Mucosa of descending colon (tissue), 3 donors: ENCODE data around the gene DHX34. TPM values are rescaled to one million over a fixed set of nuclear protein-coding genes. Genes with fewer than 3 reads are reported as not detected.

Experiments
- ATAC-seq: fragments of 200-7000 bp; cut with Tn5 transposase; one replicate; pipeline ENCODE4 v1.9.1; 2020; ENCODE audit warnings: mild to moderate bottlenecking, moderate library complexity
- DNase-seq, 3 donors: peaks; one replicate each; pipeline ENCODE4 v3.0.0-alpha.2; 2020
- H3K36me3 ChIP-seq: fragments of 200-600 bp; one replicate; pipeline ENCODE4 v1.8.0; 2021; ENCODE audit warnings: low read depth, mild to moderate bottlenecking
- H3K4me1 ChIP-seq: fragments of 200-600 bp; one replicate; pipeline ENCODE4 v1.8.0; 2021; ENCODE audit warnings: low read depth, mild to moderate bottlenecking
- H3K4me3 ChIP-seq: fragments of 200-600 bp; one replicate; pipeline ENCODE4 v1.8.0; 2021; ENCODE audit warnings: mild to moderate bottlenecking
- H3K9me3 ChIP-seq: fragments of 200-600 bp; one replicate; pipeline ENCODE4 v1.8.0; 2021; ENCODE audit warnings: mild to moderate bottlenecking
- CTCF ChIP-seq: fragments of 200-600 bp; IDR thresholded peaks from one replicate; pipeline ENCODE4 v1.8.0; 2022; ENCODE audit warnings: antibody characterized with exemption, mild to moderate bottlenecking
- intact Hi-C, 2 donors: fragments of 100-400 bp; cut with DNase I in 1 of 2; cut with micrococcal nuclease in 1 of 2; formaldehyde crosslinking; loops; one replicate each; pipeline versions ENCODE4 v1.11.0 to v1.11.1; 2022; cut with DNase I, micrococcal nuclease
- total RNA-seq, 3 donors: library from RNA; stranded (reverse); fragmentation: NEBNext Ultra II Directional in 2 of 3; extraction: Animal tissue kit (Norgen Biotek cat#: 25700) in 2 of 3; gene quantifications; one replicate each; pipeline versions ENCODE4 v1.2.1 to v1.2.4, GENCODE V29; 2021 to 2023
- donor health status: DM: no; HTN: no; CAD: no; lungs with moderate emphysema.
- donor health status: DM: no; HTN: no; CAD: no.
- donor health status: DM: no; HTN: yes; CAD: no.

DHX34 gene
- total RNA-seq, 3 donors from 2014 or later, result 8.7 to 12.3 (median 11.0) TPM

GRCh38 chr19:47416643-47416985 lies 67.5 kb downstream of the DHX34 start:
- Histone ChIP-seq H3K4me1 (no peaks in the 10 kb centered on the region), H3K36me3 (no peaks in the 10 kb centered on the region), H3K4me3 (no peak overlapping the region), H3K9me3 (no peaks in the 10 kb centered on the region)
- TF ChIP-seq CTCF, result no peak
- ATAC-seq (no peak), DNase-seq (no peak)
- intact Hi-C loops, result no loop called here

- H3K36me3 ChIP-seq, result no peaks in the 10 kb centered on the region
- DNase-seq (peak in 1 of 3 donors; percentile 2), ATAC-seq (no peak)
- TF ChIP-seq CTCF, result no peak
- H3K4me1 ChIP-seq, result no peaks in the 10 kb centered on the region
- intact Hi-C loops, result no loop called here
- no peaks in the 10 kb centered on the region for H3K9me3 ChIP-seq
- H3K4me3 ChIP-seq, result no peak overlapping the region
These were observed 68.1 kb downstream of the DHX34 start for GRCh38 chr19:47417107-47417745.

- no peak overlapping the region for H3K4me3 ChIP-seq
- DNase-seq (no peak), ATAC-seq (no peak)
- H3K4me1 ChIP-seq, result no peaks in the 10 kb centered on the region
- no peaks in the 10 kb centered on the region for H3K36me3 ChIP-seq
- TF ChIP-seq CTCF, result no peak
- intact Hi-C loops, result no loop called here
- no peaks in the 10 kb centered on the region for H3K9me3 ChIP-seq
These were observed 68.9 kb downstream of the DHX34 start for GRCh38 chr19:47417746-47418691.

- TF ChIP-seq CTCF, result no peak
- ATAC-seq, result no peak
- intact Hi-C loops, result no loop called here
- no peaks in the 10 kb centered on the region for H3K36me3 ChIP-seq
- H3K4me3 ChIP-seq, result no peak overlapping the region
- no peaks in the 10 kb centered on the region for H3K4me1 ChIP-seq
- H3K9me3 ChIP-seq, result no peaks in the 10 kb centered on the region
- no peak for DNase-seq
These were observed 69.5 kb downstream of the DHX34 start for GRCh38 chr19:47418692-47419029.

- Histone ChIP-seq H3K36me3 (no peaks in the 10 kb centered on the region), H3K4me3 (no peak within 1 kb of the TSS), H3K4me1 (no peaks in the 10 kb centered on the region), H3K9me3 (no peaks in the 10 kb centered on the region)
- DNase-seq, result no peak
- no peak for TF ChIP-seq CTCF
- intact Hi-C loops, result no loop called here
- no peak for ATAC-seq
These were observed 70.1 kb downstream of the DHX34 start, which contains the start of gene MEIS3 for GRCh38 chr19:47419030-47419783. Gene MEIS3 (minus strand): TSS chr19:47419527. CDS start chr19:47419081, 446 bp downstream.
